NOMO-1 (cell line): ENCODE results near the gene HNRNPC.
"Not testable (repeated sequence)": the region's sequence is repeated elsewhere in the genome, so short reads cannot be mapped to it uniquely, and the experiment has no call there.

Experiments used
- DNase-seq, 2 experiments: peaks; one replicate each; lab custom pipeline; 2025; ENCODE audit not compliant: unreplicated experiment in 2 of 2; lab: John Stamatoyannopoulos, UW

HNRNPC gene

DNA sequence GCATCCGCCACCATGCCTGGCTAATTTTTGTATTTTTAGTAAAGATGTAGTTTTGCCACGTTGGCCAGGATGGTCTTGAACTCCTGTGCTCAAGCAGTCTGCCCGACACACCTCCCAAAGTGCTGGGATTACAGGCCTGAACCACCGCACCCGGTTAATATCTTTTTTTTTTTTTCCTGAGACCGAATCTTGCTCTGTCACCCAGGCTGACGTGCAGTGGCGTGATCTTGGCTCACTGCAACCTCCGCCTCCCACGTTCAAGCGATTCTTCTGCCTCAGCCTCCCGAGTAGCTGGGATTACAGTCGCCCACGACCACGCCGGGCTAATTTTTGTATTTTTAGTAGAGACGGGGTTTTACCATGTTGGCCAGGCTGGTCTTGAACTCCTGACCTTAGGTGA, 3.4 kb upstream of the HNRNPC start:
- not testable (repeated sequence) for DNase-seq

DNA sequence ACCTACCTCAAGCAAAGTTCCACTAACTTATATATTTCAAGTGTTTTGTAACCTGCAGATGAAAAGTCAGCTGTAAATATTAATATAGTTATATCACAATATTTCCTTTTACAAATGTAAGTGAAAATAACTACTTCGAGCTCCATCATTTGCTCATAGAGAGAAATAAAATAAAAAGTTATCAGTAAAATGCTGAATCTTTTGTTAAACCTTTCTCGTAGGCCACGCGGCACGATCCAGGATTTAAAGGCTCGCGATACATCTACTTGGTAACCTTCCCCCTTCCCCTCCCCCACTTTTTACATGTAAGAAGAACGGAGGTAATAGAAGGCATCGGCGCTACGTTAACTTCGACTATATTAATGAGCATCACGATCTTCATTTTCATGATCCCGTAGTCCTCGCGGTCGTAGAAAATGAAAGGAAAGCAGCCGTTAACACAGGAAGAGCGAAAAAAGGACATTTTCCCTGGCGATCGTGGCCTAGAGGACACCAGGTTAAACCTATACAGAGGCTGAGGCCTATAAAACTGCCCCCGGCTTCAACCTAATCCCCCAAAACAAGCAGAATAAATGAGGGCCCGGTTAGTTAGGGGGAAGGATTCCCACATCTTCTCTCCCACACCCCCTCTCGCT, 508 bp downstream of the HNRNPC start:
- peak; percentile 29 to 47 for DNase-seq

DNA sequence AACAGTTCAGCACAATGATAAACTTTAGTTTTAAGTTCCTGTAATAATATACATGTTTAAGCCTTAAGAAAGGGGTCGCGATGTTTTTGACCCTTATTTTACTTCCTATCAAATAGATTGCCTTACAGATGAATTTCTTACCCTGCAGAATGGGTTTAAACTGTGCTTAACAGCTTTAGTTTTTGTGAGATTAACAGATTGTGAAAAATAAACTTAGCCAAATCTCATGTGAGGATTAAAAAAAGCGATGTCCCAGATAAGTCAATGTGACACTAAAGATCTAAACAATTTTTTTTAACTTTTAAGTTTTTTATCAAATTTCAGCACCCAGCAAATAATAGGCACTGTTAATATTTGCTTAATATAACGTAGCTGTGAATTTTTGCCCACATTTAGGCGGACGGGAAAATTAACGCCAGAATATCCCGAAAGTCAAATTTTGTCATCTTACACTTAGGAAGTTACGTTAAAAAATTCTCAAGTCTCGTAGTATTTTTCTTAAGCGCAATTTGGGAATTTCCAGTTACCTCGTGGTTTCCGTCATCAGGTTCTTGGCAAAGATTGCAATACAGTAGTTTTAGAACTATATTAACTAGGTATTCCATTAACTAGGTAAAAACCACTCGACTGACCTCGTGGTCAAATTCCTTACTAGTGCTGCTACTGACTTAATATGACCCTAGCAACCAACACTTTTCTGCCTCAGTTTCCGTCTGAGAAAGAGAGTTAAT, 1.2 kb downstream of the HNRNPC start:
- no peak for DNase-seq

DNA sequence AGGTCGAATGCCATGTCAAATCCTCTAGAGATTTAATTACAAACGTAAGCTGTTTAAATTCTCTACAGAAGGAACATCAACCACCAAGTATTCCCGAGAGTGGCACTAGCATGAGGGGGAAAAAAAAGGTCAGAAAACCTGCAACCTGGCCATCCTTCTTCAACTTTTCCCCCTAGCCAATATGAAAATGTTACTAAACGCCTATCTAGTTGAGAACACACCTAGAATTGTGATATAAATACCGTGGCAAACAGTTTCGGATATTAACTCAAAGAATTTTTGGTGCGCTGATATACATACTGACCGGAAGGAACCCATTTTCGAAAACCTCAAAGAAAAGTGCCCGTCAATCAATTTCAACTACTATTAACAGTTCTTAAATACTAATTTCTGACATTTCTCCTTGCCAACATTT, 1.8 kb downstream of the HNRNPC start:
- peak in 1 of 2 experiments; percentile 26 for DNase-seq

DNA sequence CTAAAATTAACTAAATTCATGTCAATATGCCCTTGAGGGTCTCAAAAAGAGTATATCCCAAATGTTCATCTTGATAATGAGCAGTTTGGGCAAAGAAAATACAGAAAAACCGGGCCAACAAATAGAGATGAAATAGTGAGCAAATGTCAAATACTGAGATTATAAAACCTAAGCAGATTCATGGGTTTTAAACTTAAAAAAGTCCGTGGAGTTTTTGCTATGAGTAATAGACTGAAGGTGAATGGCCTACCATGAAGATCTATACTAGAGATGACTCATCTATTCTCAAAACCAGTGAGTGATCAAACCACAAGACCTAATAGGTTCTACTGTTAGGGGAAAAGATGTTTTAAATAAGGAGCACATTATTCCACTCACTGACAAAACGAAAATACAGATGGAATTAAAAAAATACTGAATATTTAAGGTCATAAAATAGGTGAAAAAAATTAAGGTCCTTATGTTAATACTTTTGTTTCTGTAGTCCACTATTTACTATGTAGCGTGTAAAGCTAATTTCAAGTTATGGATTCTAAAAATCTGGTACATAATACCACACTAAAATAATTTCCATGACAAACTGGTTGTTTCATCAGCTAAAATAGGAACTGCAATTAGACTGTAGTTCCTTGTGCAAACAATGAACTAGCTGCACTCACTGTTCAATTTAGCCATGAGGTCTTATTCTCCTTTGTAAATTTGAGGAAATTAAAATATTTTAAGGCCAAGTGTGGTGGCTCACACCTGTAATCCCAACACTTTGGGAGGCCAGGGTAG, 5.0 kb downstream of the HNRNPC start:
- peak; percentile 2 to 68 for DNase-seq

DNA sequence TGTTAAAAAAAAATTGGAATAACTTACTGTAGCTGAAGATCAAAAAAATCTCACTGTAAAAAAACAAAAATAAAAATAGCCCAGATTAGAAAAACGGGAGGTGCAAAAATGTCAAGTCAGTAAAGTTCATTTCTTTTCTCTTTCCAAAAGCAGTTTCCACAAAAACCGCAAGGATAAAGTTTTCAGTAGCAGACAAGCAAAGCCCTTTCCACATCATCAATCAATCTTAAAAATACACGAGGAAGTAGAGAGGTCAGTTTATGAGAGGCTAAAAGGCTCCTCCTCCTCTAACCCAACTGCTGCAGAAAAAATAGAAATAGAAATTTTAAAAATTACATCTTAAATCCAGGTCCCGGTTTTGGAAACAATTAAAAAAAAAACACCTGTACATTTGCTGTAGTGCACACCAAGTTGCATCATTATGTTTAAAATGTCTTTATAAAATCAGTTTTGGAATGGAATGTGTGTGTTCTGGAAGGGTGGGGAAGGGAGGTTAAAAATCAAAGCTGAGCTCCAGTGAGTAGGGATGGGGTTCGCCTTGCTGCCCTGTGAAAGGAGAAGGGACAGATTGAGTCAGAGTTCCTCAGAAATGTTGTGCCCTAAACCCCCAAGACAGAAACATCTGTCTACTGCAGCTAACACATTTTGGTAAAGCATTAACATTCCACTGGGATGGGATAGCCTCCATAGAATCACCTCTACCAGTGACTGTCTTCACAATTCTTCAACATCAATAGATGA, 5.8 kb downstream of the HNRNPC start:
- peak; percentile 63 to 89 for DNase-seq

DNA sequence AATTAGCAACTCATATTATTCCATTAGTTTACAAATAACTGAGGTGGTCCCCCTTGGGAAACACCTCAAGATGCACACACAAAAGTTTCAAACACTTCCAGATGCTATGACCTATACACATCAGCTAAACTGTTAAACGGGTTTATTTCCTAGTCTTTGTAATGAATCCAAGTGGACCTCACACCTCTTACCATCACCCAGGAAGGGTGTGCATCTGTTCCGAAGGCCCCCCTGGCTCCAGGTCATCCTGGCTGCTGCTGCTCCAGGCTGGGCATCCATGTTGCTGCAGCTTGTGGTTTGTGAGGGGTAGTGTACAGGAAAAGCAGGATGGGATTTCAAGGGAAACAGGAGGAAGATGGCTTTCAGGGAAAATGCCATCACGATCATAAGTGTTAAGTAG, 6.8 kb downstream of the HNRNPC start:
- DNase-seq, result no peak

DNA sequence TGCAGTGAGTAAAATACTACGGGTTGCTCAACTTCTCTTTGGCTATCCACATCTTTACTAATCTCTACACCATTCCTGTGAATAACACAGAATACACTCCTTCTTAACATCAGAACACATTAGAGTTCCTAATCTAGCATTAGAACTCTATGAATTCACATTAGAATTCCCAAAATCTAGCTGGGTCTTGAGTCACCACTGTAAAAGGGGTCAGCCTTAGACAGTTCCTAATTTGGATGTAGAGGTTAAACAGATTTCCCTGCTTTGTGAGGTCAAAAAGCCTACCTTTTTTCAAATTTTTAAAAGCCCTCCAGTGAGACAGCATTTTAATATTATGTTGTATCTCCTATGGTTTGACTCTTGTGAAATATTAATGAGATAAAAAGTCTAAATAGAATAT, 7.4 kb downstream of the HNRNPC start:
- DNase-seq, result no peak

DNA sequence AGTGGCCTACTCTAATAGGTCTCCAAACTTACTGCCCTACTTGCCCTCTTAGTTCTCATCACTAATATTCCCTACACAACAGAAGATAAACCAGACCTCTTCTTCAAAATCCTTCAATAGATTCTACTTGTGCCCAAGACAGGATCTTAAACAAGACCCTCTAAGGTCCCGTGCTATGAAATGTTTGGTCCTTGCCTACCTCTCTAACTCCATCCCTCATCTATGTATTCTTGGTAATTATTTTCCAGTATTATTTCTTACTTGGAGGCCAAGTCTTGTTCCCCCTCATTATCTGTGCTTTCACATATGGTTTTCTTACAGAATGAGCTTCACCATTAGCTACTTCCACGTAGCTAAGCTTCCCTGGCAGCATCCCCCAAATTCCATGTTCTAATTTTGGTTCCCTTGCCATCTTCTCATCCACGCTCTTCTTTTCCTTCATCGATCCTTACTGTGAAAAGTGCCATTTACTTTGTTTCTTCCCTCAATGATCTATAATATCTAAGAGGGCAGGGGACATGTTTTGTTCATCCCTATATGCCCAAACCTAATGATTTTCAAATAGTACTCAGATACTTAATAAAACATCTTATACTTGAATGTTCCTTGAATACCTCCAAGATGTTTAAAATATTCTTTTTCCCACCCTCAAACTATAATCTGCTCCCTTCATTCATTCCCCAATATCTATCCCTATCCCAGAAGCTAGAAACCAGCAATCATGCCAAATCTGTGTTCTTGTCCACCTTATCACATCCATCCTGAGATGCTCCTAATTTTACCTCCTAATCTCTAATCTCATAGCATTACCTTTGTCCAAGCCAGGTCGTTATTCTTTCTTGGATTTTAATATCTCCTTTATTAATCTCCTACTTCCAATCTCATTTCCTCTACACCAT, 10.1 kb downstream of the HNRNPC start:
- DNase-seq, result no peak

DNA sequence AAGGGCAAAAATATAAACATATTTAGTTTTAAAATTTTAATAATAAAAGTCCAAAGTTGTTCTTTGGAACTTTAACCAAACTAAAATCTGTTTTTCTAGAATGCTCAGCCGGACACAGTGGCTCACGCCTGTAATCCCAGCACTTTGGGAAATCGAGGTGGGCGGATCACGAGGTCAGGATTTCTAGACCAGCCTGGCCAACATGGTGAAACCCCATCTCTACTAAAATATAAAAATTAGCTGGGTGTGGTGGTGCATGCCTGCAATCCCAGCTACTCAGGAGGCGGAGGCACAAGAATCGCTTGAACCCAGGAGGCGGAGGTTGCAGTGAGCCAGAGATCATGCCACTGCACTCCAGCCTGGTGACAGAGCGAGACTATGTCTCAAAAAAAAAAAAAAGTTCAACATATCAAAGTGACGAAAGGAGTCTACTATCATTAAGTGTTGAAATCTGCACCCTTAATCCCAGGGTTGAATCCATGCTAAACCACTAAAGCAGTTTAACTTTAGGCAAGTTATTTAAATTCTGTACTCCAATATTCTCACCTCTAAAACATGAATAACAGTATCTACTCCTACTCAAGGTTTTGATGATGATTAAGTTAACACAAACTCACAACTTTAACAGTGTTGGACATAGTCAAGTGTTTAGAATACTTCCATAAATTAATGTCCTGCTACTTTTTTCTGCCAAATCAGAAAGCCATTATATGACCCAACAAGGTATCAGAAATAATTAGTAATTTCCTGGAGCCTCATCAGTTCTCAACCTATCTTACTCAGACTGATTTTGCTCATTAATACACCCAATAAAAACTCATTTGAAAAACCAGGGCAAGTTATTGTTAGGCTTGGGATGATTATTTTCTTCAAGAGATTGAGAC, 11.0 kb downstream of the HNRNPC start:
- no peak for DNase-seq

DNA sequence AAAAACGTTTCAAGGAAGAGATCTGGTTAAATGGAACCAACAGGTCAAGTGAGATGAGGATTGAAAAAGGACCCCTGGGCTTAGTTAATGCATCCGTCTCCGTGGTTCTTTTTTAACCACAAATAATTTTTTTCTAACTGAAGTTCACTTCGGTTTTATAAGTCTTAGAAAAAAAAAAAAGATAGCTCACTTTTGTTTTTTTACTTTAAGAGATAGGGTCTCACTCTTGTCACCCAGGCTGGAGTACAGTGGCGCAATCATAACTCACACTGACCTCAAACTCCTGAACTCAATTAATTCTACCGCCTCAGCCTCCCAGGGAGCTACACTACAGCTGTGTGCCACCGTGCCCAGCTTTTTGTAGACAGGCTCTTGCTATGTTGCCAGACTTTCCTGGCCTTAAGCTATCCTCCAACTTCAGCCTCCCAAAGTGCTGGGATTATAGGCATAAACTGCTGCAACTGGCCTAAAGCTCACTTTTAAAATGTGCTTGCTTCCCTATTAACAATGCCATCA, 11.8 kb downstream of the HNRNPC start:
- DNase-seq, result peak in 1 of 2 experiments; percentile 60

DNA sequence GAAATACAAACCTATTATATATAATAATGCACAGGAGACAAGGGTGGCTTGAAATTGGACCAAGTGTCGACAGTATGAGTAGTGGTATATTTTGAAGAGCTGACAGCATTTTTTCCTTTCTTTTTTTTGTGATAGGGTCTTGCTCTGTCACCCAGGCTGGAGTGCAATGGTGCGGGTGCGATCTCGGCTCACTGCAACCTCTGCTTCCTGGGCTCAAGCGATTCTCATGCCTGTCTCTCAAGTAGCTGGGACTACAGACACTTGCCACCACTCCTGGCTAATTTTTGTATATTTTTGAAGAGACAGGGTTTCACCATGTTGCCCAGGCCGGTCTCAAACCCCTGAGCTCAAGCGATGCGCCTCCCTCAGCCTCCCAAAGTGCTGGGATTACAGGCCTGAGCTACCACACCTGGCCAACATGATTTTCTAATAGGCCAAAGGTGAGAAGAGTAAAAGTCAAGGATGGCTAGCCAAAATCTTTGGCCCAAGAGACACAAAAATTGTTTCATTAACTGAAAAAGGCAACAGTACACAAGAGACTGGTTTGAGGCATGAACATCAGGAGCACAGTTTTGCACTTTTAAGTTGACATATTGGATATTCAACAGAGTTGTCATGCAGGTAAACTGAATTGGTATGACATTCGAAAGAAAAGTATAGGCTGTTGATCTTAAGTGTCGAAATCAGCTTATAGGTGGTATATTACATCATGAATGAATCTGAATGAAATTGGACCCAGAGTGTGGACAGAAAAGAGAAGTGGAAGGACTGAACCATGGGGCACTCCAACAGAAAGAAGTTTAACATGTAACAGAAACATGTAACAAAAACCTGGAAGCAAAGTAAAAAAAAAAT, 12.5 kb downstream of the HNRNPC start:
- DNase-seq, result peak; percentile 23 to 79

DNA sequence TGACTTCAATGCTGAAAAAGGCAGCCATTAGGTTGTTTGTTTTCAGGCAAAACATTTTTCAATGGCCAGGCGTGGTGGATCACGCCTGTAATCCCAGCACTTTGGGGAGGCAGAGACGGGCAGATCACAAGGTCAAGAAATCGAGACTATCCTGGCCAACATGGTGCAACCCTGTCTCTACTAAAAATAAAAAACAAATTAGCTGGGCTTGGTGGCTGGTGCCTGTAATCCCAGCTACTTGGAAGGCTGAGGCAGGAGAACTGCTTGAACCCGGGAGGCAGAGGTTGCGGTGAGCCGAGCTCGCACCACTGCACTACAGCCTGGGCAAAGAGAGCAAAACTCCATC, 13.2 kb downstream of the HNRNPC start:
- not testable (repeated sequence) for DNase-seq

DNA sequence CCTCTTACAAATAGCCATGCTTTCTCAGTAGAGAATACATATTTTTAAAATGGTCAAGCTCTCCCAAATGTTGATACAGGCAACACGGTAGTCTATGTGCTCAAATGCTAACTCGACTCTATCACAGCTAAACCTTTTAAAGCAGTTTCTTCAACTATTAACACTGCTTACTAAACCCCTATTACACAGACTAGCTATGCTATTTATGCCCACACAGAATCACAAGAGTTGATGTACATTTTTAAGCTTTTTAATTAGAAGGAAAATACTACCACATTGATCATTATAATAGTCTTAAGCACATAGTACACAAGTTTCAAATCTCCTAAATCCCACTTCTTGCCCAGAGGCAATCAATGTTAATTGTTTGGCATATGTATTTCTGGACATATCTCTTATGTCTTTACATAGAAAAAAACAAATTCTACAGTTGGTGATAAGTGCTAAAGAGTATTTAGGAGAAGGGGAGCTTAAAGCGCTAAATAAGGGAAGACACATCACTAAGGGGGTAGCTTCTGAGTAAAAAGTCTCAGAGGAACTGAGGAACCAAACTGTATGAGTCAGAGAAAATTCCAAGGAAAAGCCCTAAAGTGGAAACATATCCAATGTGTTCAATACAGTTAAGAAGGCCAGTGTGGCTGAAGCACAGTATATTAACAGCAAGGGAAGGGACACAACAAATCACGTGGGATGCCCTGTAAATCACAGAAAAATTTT, 13.7 kb downstream of the HNRNPC start:
- no peak for DNase-seq

DNA sequence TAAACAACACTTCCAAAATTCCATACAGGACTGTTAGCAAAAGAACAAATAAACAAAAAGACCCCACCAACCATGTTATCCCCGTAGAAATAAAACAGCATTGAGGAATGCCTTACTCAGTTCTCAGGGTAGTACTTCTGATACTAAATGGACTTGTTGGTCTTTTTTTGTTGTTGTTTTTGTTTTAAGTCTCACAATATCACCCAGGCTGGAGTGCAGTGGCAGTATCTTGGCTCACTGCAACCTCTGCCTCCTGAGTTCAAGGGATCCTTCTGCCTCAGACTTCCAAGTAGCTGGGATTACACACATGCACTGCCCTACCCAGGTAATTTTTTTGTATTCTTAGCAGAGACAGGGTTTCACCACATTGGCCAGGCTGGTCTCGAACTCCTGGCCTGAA, 17.1 kb downstream of the HNRNPC start:
- no peak for DNase-seq

DNA sequence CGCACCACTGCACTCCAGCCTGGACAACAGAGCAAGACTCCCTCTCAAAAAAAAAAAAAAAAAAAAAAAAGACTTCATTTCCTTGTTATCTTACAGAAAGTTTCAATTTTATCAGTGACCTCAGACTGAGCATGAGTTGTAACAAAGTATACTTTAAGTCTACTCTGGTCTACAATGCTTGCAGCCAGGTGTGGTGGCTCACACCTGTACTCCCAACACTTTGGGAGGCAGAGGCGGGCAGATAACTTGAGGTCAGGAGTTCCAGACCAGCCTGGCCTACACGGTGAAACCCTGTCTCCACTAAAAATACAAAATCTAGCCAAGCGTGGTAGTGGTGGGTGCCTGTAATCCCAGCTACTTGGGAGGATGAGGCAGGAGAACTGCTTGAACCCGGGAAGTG, 18.0 kb downstream of the HNRNPC start:
- no peak for DNase-seq

DNA sequence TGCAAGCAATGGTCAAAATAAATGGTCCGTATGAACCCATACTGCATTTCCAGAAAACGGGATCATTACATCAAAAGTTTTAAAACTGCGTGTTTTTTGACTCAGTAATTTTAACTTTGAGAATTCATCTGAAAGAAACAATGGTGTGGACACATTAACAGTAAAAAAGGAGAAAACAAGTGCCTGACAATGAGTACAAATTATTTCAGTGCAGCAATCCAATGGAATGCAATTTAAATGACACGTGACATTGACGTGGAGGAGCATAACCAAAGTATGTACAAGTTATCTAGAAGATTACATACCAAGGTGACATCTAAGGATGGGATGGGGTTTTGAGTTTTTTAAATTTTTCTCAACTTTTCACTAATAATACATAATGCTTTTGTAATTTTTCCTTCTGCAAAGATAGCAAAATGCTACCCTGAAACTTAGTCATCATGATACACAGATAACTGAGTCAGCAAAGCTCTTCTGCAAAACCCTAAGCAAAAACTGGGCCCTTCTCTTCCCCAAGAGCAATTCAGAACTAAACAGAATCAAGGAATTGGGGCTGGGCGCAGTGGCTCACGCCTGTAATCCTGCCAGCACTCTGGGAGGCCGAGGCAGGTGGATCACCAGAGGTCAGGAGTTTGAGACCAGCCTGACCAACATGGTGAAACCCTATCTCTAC, 20.4 kb downstream of the HNRNPC start:
- no peak for DNase-seq
